HG03342 (cell line): ENCODE data around the gene CDH24.

Experiments used
- ATAC-seq: cut with Tn5 transposase; IDR thresholded peaks from one replicate; pipeline ENCODE4 v1.9.1; 2021; ENCODE audit warnings: mild to moderate bottlenecking, moderate library complexity; ENCODE audit not compliant: unreplicated experiment

The CDH24 gene

DNA sequence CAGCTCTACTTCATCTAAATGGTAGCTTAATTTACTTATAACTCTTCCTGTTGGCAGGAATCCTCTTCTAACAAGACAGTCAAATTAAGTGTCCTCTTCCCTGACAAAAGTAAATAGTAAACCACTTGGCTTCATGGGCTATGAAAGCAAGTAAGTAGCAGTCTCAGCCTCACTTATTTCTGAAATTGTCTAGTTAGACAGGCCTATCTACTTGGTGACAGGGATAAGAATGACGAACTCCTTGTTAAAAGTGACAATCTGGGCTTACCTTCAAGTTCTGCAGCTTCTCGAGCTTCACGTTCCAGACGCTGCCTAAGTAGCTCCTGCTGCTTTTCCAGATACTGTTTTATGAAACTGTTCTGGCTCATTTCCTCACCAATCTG lies 32.9 kb upstream of the CDH24 start:
- ATAC-seq: no peak

DNA sequence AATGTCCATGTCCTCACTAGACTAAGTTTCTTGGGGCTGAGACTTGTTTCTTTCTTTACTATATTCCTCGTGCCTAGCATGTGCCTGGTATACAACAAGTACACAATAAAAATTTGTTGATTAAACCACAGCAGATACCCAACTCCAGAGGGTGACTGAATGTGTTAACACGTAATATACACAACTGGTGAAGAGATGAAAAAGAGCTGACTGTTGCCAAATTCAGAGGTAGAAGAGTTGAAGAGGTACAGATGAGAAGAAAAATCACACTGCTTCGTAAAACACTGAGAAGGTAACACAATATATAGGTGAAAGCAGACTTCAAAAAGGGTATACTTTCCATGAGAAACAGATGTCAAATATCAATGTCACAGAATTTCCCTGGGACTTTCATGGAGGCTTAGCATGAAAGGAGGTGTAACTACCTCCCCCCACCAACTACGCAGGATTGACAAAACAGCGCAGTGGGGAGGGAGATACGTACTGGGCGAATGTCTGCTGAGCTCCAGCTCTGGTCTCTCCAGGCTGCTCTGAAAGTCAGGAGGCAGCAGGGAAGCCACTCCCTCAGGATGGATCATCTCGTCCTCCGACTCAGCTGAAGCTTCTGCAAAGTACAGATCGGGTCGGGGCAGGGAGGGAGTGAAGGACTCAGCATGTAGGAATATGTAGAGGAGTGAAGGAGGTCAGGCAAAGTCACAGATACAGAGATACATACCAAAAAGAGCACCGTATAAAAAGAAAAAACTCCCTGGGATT lies 32.4 kb upstream of the CDH24 start:
- no peak for ATAC-seq

DNA sequence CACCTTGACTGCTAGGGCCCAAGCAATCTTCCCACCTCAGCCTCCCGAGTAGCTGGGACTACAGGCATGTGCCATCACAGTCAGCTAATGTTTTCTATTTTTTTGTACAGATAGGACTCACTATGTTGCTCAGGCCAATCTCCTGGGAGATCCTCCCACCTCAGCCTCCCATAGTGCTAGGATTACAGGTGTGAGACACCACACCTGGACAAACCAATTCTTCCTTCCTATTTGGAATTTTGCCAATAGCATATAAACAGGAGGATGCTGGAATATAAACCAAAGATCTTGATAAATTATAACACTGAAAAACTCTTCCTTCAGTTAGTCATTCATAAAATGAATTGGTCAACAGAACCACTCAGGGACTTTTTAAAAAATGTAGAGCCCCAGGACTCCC lies 29.2 kb upstream of the CDH24 start:
- ATAC-seq: no peak

DNA sequence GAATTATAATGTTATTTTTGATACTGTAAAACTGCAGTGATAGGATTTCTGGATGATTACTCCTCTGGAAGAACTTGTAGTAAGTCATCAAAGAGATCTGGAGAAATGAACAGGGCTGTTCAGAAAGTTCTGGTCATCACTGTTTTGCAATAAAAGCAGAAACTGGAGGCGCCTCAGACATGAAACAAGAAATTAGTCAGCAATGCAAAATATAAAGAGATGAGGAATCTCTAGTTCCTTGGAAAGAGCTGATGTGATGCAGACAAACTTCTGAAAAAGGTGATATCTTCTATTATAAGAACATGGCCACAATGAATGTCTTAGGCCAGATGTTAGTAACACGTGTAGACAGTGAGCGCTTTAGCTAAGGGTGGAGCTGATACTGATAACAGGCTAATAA lies 28.1 kb upstream of the CDH24 start:
- no peak for ATAC-seq

DNA sequence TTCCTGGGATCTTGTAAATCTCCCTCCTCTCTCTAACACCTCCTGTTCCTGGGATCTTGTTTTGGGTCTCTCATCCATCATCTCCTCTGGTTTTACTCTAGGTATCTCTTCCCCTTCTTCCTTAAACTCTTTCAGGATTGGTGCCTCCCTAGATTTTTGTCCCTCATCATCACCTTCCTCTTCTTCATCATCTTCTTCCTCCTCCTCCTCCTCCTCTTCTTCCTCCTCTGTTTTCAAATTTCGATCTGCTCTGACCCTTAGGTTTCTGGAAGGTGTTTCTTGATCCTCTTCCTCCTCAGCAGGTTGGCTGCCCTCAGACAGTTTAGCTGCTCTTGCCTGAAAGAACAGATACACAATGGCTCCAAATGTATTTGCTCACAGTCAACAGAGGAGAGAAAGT lies 23.2 kb upstream of the CDH24 start:
- no peak for ATAC-seq

DNA sequence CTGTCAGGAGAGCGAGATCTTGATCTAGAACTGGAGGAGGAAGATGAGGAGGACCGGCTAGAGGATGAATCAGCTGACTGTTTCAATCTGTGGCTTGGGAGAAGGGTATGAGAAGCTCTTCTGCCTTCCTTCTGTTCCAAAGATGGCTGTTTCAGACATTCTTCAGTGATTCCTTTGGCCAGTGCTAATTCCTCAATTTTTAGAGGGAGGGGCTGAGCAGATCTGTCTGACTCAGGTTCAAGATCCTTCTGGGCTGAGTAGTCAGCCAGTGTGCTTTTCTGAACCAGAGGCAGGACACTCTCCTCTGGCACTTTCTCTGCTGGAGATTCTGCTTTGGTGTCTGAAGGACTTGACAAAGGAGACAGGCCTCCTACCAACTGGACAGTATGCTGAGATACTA lies 22.4 kb upstream of the CDH24 start:
- ATAC-seq: no peak

DNA sequence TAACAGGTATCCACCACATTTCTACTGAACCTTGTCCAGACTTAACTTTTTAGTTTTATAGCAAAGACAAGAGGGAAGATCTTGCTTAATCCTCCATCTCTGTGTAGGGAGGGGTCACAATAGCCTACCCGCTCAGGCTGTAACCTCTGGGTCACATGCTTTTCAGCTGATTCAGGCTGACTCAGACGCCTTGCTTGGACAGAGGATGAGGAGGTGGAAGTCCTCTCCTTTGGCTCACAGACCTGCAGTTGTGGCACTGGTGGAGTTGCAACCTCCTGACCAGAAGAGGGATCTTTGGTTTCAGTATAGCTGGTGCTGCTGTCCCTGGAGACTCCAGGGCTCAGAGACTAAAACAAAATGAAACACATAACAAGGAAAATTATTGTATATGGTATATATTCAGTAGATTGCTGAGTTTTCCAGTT lies 21.4 kb upstream of the CDH24 start:
- ATAC-seq: no peak

DNA sequence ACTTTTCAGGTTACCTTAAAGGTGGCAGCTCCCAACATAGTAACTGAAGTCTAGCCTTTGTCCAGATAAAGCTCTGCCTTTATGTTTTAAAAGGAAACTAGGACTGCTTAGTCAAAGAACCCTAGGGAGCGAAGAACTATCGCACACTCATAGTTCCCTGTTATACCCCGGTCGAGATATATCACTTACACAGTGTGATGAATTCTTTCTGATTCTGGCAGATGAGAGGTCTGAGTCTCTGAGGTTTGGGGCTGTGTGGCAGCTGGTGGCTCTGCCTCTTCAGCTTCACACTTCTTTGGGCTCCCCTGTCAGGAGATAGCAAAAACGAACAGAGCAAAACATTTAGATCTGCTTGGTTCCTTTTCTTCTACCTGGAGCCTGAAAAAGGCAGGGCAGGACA lies 20.6 kb upstream of the CDH24 start:
- ATAC-seq: no peak

DNA sequence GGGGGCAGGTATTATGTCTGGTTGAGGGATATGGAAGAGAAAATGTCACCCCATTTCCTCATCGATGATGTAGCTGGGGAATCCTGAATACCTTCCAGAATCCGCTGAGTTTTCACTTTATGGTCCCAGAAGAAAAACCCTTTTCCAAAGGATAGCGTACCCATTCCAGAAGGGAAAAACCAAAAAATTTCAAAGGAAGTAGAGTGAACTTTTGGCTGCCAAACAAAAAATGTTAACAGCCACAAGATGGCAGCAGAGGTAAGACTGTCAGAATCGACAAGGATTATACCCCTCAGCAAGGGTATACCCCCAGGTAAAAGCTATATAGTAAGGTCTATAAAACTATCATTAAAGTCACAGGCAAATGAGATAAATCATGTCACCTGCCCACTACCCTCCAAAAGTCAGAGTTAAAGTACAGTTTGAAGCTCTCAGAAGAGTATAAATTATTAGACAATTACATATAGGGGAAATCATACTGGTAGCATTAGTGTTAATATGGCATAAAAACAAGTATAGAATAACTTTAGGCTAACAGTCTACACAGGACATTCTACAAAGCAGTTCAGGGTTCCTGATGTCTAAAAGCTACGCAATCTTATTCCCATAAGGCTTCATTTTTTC lies 19.6 kb upstream of the CDH24 start:
- no peak for ATAC-seq

DNA sequence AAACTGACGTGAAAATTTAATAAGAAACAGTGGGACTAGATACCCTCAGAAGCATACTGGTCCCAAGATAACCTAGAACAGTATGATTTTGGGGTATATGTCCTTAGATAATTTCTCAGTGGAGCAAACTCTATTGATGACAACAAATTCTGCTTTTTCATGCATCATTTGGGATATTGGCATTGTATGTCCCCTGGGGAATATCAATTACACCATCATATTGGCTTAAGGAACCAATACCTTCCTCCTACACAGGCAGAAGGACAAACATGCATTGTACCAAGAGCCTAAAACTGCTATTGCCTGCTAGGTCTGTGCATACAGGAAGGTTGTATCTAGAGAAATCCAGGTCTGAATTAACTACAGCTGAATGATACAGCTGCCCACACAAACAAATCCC lies 17.6 kb upstream of the CDH24 start:
- no peak for ATAC-seq

DNA sequence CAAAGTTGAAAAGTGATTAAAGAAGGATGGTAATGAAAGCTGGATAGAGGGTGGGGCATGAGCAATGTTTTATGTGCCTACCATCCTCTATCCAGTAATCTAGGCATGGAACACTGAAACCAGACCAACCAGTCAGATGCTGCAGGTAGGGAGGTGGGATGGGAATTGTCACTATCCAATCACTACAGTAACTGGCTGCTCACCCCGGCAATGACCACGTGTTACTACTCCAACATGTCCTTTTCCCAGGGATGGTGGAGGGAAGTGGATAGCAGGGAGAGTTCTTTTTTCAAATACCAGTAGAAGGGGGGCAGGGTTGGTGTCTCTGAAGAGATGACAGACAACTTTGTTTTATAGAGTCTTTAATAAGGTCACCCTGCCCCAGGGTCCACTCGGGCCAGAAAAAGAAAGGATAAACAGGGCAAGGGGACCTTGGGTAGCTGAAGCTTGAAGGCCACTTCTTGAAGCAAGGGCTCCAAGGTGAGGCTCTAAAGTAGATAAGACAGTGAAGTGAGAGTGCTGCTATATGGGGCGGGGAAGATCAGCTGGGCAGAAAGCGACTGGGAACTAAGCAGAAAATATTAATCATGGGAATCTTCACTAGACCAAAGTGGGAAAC lies 14.7 kb upstream of the CDH24 start:
- ATAC-seq: no peak

DNA sequence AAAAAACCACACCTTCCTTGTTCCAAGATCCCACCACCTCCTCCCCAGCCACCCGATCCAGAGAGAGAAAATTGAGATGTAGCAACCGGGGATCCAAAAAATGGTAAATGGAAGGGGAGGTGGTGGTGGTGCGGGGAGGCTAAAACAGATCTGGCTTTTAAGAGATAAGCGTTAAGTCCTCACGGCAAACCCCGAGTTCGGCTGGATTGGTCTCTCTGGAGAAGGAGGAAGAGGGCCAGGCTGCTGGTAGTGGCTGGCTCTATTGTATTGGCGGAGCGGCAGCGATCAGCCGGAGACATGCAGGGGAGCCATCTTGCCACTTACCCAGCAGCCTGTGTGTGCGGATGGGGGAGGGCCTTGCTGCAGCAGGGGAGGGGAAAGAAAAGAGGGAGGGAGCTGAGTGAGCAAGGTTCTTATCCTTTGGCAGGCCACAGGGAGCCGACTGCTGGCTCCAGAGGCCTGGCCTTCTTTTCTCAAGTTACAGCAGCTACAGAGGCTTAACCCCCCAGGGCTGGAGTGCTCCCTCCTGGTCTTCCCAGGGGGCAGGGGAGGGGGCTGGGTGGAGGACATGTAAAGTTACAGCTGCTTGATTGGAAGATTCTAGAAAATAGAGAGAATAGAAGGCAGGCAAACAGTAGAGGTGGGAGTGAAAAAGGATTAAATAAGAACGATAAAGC lies 14.1 kb upstream of the CDH24 start:
- peak; percentile 86 for ATAC-seq

DNA sequence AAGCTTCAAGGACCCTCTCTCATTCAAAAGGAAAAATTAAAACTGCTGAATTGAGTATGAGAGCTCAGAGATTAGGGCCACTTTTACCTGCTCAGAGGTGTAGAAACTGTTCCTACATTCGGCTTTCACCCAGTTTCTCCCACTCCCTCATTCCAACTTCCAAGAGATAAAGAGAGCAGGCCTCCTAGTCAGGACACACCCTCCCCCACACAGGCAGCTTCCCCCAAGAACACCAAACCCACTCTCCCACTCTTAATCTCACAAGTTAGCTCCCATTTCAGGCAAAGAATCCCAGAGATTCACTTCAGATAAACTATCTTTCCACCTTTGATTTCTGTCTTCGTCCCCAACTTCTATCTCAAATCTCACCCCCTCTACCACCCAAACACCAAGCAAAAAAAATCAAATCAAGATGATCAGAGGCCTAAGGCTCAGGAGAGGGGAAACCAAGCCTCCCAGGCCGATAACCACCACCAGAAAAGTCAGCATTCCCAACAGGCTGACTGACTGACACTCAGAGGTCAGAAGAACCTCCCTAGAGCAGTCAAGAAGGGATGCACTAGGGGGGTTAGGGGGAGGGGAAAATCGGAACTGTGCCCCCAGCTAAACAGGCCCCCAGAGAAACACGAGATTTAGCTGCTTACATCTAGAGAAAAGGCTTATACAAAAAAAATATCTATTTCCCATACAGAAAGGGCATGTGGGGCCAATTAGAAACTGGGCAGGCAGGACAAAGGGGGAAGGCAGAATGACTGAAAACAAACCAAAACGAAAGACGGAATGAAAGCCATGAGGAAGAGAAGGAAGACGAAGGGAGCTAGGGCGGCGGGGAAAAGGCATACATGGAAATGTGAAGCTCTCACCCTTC lies 13.2 kb upstream of the CDH24 start:
- ATAC-seq: no peak

DNA sequence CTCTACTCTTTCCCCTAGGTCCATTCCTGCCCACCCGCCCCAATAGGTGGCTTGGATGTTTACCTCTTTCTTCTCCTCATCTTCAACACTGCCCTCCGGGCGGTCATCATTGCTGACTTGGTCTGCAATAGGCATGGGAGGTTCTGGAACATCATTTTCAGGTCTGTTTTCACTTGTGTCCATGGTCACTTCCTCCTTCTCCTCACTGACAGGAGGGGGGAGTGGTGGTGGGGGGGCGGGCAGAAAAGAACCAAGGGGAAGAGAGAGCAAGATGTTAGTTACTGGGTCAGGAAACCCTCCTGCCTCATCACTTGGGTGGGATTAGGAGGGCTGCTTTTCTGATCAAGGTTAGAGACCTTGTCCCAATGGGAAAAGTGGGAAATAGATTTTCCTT lies 12.1 kb upstream of the CDH24 start:
- ATAC-seq: no peak

DNA sequence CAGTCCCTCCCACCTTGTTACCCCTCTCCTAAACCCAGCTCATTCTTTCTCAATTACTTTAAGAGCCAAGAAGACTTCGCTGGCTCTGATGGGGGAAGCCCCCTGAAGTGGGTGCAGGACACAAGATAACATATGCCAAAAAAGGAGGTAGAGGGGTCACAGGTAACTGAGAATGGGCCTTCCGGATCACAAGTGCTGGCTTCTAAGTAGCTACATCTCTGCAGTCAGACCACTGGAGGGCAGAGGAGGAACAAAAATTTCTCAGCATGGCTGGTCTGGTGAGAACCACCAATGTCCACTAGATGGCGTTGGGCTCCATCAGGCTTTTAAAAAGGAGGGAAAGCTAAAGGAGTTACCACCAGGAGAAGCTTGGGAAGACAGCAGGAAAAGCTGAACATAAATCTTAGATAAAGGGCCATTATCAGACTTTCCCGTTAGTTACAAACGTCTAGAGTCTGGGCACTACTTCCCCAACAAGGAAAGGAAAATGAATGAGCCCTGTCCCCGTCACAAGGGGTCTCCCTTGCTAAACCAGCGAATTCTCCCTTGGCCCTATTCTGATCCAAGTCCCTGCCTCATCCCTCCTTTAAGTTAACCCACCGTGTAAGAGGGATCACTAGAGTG lies 11.6 kb upstream of the CDH24 start:
- ATAC-seq: peak; percentile 78

DNA sequence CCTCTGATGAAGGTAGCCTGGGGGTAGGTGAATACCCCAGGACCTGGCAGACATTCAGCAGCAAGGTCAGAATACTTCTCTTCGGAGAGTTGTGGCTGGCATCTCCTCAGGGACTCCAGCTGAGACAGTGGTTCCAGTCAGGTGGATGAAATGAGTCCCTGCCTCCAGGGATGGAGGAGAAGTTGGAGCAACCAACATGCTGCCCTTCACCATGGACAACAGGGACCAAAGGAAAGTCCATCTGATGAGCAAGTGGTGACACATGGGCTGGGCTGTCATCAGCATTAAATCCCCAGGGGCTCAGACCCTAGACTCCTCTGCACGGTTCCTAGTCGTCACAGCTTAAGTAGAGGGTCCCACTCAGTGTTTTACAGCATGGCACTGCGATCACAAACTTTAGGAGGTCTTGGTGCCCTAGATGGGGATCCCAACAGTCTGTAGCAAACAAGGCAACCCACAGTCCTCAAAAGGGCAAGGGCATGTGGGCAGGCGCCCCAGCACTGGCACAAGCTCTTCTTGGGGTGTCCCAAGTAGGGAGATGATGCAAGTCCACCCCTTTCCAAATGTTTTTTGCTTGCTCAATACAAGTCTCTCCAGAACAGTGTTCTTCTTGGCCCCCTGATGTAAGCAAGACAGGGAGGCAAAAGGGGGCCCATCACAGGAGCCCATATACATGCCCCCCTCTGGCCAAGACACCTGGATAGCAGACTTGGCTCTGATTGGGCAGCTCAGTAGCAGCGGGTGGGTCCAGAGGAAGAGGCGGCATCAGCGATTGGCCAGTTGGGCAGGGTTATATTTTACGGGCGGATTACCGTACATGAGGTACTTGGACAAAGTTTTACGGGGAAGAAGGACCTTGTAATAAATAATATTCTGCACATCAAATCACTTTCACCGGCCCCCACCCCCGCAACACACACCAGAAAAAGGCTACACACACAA lies 10.8 kb upstream of the CDH24 start:
- ATAC-seq: no peak

DNA sequence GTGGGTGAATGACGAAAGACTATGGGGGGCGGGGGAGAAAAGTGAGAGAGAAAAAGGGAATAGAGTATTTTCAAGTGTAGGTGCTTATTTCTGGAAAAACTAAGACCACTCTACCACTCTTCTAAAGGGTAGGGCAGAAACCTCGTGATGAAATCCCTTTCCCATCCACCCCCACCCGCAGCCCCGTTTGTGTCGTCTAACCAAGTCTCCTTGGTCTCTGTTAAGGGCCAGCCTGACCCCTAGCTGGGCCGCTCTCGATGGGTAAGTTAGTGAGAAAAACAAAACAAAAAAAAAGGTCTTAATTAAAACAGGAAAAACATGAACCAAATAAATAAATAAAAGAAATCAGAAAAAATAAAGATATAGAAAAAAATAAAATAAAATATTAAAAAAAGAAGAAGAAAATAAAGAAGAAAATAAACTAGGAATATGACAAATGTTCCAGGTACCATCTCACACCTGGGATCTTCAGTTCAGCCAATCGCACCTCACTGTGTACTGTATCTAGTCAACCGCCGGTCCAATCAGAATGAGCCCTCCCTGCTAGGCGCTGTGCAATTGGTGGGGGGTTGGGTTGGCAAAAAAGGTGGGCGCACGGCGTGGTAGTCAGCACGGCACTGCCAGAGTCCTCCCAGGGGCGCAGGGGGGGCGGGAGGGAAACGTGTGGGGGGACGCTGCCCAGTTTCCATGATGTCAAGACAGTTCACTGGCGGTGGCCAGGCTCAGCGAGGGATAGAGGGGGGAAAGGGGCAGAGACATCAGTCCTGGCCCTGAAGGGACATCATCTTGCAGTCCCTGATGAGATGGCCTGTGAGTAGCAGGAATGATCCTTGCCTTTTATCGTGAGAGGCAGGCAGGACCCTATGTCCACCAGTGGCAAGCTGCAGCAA lies 9.8 kb upstream of the CDH24 start:
- no peak for ATAC-seq

DNA sequence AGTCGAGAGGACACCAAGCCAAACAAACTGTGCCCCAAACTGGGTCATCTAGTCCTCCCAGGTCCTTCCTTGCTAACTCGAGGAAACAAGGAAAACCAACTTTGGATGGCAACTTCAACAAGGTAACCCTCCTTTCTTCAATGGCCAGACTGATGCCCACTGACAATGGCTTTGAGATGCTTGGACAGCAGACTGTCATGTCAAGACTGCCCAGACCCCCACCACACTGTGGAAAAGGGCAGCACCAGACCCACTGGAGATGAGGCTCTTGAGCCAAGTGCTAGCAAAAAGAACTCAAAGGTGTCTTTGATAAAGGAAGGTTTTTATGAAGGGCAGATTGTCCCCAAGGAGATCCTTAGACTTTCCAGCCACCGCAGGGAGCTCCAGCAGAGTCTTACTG lies 9.0 kb upstream of the CDH24 start:
- ATAC-seq: no peak
